GF-D8 (cell line): Measurements from ENCODE around the gene ARFGEF3.

Source experiments
- DNase-seq: peaks from one replicate; lab custom pipeline; 2025; lab: John Stamatoyannopoulos, UW

The ARFGEF3 gene

DNA sequence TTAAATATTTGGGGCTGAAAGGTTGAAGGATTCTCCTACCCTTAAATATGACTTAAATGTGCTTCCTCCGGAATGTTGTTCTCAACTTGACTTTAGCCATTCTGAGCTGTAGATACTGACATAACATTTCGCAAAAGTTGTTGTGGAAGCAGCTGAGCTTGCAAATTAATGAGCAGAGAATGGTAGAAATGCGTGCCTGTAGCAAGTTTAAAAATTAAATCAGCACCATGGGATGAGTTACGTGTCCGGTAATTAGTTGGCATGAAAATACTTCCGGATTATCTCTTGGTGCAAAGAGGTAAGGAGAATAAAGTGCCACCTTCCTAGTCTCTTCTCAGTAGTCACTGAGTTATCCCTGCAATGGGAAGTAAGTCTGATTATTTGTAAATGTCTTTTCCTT lies 80.2 kb downstream of the ARFGEF3 start:
- no peak for DNase-seq

DNA sequence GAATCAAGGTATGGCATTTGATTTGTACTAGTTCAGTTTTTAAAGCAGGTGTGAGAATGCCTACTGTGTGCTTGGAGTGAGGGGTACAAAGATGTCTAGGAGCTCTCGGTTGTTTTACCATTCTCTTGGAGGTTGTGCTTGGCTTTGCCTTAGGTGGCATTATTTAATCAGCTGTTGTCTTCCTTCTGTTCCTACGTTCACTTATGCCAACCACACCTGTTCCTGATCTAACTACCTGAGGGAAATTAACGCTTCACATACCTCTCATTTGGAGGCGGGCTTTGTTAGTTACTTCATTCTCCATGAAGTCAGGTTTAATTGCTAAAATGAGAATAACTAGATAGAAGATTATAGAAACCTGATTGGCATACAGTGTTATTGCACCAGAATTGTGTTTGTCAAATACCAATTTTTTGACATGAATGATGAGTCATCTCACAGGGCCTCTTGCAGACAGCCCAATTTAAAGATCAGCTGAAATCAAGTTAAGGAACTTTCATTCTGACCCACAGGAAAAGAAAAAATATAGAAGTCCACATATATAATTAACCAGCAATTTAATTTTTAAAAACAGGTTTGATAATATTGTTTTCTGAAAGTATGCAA lies 81.4 kb downstream of the ARFGEF3 start:
- no peak for DNase-seq

DNA sequence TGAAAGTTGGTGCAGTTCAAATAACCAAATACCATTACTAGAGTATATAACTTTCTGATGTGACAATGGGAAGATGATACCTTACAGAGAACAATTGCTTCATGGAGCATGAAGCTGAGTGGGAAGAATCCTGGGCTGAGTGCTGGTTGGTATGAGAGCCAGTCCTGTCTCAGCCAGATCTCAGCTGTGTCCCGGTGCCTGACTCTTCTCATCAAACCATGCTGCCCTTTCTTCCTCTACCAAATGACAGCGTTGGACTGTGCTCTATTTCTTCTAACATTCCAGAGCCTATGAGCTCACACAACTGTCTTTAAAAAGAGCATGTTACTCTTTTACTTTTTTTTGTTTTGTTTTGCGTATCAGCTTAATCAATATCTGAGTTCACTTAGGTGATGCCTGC lies 84.0 kb downstream of the ARFGEF3 start:
- DNase-seq: no peak

DNA sequence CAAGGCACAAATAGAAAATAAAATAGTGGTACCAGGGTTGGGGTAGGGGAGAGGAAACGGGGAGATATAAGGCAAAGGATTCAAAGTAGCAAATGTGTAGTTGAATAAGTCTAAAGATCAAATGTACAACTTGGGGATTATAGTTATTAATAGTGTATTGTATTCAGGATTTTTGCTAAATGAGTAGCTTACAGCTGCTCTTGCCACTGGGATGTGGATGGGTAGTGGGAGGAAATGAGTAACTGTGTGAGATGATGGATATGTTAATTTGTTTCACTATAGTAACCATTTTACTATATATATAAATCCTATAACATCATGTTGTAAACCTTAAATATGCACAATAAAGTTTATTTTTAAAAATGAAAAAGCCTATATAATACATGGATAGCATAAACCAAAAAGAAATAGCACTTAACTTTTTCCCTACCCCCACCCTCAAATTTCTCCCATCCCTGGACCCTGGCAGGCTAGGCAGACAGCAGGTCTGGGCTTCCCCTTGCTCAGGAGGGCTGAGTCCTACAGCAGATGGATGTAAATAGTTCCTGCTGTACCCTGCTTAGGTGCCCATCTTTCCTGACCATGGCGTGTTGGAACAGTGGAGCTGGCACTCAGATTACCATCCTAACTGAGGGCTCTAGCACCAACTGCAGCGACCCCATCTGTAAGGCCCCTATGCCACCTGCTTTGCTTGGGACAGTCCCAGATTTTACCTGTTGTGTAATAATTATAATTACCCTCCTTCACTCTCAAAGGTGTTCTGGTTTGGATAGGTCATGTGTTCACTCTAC lies 85.1 kb downstream of the ARFGEF3 start:
- DNase-seq: no peak

DNA sequence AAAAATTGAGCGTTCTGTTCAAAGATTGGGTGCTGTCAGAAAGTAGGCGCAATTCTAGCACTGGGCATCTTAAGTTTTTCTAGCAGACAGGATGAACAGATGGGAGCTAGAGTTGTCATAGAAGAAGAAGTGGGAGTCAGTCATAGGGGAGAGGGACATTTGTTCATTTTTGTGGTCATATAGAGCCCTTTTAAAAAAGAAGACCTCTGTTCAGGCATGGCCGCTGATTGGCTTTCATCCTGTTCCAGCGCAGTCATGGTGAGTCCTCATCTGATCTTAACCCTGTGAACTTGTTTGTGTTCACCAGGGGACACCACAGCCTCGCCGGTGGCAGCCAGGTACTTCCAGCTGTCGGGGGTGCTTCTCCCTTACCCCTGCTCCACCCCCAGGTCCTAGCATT lies 86.3 kb downstream of the ARFGEF3 start:
- no peak for DNase-seq

DNA sequence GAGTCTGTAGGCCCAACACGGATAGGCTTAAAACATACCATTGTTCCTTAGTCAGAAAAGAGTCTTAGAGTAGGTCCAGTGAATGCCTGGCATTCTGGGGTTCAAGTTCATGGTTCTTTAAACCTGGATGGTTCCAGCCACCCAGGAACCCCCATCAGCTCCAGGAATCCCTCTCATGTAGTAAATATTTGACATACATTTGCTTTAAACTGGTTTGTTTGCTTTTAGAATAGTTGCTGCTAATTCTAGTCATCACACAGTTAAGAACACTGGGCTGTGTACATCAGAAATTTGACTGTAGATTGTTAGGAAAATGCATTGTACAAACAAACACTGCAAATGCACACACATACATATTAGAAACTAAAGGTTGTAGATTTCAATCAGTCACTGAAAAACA lies 87.1 kb downstream of the ARFGEF3 start:
- DNase-seq: no peak

DNA sequence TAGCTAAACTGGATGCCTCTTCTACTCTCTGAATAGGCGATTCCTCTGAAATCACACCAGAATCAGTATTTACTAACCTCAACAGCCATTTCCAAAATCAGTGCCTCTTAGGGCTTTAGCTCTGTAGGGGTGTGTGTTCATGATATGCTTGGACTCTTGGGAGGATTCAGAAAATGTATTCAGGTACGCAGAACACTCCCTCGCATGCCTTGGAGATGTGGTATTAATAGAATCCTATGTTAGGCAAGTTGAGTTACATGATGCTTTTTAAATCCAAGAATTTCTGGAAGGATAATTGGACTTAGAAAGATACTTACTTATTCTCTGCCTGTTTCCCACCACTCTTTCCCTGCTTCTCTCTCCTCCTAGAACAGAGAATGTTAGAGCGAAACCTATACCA lies 88.3 kb downstream of the ARFGEF3 start:
- DNase-seq: no peak

DNA sequence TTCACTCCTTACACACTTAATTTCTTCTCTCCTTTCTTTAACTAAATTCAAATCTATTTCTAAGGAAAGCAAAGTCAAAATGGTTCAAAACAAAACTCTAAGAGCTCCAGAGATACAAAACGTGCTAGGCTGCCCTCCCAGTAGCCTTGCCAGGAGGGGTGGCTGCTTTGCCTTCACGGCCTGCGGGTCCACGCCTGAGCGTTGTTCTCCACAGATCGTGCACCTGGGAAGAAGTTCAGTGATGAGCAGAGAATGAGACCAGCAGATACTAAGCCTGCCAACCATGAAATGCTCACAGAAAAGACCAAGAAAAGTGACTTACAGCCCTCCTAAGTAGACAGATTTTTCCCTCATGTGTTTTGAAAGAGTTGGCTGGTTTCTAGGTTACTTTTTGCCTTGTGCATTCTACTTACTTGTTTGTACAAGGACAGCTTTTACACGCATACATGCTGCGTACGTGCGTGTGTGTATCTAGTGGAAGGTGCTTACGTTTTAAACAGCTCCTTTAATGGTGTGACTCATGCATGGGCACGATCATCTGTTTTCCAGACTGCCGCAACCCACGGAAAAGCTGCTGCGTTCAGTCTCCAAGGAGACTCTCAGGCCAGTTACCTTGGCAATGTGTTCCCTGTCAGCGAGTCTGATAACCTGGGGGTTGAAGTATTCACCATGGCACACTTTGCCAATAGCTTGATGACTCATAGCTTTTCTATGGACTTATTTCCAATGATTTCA lies 88.9 kb downstream of the ARFGEF3 start:
- DNase-seq: no peak

DNA sequence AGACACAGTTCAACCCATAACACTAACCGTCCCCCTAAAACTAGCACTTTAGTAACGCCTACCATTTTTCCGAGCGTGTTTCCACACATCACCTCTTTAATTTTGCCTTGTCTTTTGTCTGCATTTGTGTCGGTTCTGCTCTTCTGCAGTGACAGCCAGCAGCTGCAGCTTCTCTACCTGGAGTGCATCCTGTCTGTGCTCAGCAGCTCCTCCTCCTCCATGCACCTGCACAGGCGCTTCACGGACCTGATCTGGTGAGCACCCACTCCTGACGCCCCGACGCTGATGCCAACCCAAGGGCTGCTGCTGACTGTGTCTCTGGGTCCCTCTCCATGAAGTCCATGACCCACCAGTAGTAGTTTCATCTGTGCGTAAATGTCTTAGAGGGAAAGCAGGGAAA lies 92.0 kb downstream of the ARFGEF3 start:
- DNase-seq: no peak

DNA sequence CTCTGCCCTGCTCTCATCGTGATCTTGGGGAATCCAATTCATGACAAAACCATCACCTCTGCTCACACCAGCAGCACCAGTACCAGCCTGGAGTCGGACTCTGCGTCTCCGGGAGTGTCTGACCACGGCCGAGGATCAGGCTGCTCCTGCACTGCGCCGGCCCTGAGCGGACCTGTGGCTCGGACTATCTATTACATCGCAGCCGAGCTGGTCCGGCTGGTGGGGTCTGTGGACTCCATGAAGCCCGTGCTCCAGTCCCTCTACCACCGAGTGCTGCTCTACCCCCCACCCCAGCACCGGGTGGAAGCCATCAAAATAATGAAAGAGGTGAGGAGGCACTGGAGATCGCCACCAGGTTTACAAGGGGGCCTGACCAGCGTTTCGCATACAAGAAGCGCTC lies 93.7 kb downstream of the ARFGEF3 start:
- no peak for DNase-seq

DNA sequence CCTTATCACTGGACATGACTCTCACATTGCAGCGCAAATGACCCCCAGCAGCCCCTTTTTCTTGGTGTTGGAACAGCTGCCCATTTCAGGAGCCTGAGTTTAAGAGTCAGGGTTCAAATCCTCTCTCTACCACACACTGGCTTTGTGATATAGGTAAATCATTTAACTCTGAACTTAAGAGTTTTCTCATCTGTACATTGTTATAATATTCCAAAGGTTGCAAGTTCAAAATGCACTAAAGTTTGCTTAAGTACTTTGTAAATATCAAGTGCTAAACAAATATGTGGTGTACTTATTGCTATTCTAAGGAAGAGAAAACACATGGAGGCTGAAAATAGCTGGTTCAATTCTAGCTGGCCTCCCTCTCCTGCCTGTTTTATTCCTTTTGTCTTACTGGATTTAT lies 95.9 kb downstream of the ARFGEF3 start:
- DNase-seq: no peak

DNA sequence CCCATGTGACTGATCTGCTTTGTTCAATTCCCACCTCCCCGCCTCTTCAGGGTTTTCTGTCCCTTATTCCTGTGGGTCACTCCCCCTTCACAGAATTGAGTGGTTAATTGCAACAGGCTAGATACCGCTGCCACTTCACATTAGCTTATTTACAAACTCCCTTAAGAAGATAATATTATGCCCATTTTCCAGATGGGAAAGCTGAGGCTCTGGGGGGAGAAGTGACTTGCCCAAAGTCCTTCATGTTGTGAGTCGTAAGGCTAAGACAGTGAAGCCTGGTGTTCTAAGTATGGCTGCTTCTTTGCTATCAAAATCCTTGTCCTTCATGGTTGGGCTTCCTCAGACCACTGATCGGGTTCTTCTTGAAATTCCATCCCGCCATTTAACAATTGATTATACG lies 96.5 kb downstream of the ARFGEF3 start:
- no peak for DNase-seq

DNA sequence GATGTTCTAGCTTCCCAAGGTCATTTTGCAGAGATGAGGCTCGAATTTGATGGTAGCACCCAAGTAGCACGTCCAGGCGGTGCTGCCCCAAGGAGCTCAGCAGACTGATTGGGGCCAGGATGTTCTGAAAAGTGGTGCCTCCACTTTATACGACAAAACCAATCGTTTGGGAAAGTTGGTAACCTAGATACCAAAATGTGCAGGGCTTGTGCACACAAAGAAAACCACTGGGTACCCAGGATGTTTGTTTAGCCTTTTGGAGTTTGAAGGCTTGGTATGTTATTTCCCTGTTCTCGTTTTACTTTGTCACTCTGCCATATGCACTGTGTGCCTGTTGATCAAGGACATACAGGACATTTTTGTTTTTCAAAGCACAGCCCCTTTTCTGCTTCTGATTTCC lies 97.3 kb downstream of the ARFGEF3 start:
- no peak for DNase-seq

DNA sequence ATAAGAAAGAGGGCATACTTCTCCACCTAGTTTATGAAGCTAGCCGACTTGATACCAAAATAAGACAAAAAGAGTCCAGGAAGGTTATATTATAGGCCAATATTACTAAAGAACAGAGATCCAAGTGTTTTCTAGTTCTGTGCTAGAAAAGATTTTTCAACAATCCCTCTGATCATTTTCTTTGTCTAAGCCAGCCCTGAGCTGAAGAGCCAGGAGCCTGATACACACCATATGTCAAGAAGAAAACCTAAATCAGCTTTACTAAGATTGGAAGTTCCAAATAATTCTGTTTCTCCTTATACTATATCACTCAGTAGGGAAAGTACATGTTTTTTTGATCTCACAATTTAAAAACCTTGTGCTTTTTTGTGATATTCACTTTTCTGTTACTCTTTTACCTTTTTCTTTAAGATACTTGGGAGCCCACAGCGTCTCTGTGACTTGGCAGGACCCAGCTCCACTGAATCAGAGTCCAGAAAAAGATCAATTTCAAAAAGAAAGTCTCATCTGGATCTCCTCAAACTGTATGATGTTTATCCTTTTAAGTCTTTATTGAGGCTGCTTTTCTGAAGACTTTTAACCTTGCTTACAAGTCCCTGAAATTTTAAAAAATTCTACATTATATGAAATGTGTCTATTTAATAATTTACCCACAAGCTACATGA lies 99.5 kb downstream of the ARFGEF3 start:
- no peak for DNase-seq

DNA sequence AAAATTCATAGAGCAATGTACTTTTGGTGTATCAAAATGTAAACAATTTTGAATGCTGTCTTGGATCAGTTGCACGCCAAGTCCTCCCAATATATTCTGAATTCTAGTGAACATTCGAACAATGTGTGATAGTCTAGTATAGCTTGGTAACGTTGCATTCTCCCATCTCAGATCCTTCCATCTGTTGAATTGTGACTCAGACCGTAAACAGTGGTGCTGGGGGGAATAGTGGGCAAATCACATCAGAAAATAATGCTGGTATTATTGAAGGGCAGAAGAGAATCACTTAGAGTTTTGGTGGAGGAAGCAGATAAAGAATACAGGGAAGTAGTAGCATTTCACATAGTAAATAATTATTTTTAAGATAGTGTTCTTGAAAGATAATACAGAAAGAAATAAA lies 102.2 kb downstream of the ARFGEF3 start:
- DNase-seq: no peak

DNA sequence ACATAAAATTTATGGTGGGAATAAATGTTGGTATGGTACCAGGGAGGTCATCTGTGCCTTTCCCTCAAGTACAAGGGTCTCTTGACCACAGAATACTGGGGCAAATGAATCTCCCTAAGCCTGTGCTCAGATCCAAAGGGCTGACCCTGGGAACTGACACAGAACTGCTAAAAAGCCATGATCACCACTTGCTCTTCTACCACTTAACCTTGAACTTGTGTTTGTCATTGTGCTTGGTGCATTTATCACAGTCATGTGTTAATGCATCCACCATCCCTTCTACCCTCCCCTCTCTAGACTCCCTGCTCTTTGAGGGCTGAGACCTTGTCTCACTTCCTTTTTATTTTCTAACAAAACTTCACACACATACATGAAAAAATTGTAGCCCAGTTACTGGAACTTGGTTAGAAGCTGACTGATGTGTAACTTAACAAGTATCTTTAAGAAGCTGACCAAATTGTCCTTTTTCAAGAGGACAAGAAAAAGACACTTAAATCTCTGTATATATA lies 102.7 kb downstream of the ARFGEF3 start:
- DNase-seq: no peak

DNA sequence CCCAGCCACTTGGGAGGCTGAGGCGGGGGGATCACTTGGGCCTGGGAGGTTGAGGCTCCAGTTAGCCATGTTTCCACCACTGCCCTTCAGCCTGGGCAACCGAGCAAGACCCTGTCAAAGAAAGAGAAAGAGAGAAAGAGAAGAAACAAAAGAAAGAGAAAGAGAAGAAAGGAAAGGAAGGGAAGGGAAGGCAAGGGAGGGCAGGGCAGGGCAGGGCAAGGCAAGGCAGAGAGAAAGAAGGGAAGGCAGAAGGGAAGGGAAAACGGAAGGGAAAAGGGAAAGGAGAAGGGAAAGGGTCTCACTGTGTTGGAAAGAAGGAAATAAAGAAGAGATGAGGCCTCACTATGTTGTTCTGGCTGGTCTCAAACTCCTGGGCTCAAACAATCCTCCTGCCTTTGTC lies 104.4 kb downstream of the ARFGEF3 start:
- no peak for DNase-seq

DNA sequence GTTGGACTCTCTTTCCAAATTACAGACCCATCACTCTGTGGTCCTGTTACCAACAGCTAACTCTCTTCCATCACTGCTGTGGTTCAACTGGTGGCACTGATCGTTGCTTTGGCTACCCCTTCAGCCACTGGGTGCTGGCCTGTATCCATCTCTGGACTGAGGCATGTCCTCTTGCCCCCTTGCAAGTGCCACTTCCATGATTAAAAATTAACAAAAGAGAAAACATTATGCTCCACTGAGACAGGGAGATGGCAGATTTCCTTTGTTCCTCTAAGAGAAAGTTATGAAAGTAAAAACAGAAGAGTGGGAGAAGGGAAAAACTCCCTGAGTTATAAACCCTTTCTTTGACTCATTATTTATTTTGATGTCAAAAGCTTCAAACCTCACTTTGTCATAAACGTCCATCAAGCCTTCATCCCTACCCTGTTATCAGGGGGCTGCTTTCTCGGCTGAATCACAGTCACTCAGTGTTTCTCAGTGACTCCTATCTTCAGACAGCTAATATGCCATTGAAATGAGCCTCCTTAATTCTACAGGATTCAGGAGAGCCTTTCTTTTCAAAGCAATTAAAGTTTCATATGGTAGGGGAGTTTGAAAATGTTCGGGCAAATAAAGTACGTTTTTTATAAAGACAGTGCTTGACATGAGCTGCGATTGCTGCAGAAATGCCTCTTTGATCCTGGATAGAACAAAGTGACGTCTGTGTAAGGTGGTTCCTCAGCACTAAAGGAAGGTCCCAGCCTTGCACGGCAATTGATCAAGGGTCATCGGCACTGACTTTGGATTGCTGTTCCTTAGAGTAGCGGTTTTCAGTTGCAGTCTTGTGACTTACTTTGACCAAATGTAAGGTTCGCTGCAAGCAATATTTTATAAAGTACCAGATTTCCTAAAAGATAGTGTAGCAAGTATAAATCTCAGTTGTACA lies 106.5 kb downstream of the ARFGEF3 start:
- DNase-seq: no peak

DNA sequence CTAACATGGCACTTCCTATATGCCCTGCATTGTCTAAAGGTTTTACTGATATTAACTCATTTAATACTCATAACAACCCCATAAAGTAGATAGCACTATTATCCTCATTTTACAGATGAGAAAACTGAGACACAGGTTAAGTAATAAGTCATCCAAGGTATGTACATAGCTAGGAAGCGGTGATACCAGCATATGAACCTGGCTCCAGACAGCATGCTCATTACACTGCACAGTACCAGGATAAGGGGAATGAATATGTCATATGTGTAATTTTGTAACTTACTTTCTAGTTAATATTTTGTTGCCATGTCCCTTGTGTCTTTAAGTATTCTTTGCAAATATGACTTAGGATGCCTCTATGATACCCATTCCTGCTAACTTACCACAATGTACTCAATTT lies 109.7 kb downstream of the ARFGEF3 start:
- no peak for DNase-seq

DNA sequence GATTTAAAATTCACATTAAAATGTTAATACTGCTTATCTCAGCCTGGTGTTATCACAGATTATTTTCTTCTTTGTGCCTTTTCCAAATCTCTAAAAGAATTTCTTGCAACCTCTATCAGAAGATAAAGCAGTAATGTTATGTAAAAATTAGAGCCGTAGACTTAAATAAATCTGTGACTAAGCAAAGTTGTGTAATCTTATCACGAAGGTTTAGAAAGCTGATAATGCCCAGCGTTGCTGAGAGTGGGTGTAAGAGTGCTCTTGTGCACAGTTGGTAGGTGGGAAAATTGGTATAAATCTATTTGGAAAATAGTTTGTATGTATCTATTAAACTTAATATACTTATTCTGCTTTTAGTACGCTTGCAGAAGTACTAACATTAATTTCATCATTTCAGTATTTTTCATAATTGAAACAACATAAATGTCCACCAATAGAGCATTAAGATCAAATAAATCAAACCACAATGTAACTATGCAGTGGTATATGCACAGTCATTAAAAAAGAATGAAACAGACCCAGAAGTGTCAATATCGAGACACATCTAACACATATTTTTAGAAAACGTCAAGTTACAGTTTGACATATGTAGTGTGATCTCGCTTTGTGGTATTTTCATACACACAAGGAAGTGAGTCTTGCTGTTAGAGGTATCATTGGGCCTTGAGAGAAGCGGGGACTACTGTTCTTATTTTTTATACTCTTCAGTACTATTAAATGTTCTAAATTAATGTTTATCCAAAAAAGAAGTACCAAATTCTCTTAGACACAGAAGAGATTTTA lies 111.0 kb downstream of the ARFGEF3 start:
- no peak for DNase-seq

DNA sequence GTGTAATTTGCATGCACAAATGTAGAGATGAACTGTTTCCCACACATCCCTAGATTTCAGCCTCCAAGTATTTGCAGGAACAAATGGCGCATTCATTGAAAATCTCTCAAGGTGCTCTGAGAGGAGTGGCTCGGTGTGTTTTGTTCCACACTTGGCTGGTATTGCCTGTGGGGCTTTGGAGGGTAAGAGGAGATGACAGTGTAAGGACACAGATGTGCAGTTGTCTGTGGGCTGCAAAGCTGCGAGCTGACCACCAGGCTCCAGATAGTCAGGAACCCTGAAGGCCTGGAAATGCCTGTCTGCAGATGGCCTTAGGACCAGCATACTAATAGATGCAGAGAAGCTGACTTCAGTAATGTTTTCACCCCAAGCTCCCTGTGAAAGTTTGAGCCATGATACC lies 114.2 kb downstream of the ARFGEF3 start:
- no peak for DNase-seq
